GM18870 (cell line): ENCODE results near the gene FOLR3.
"Not testable (repeated sequence)": the region's sequence is repeated elsewhere in the genome, so short reads cannot be mapped to it uniquely, and the experiment has no call there.

ENCODE experiments used
- ATAC-seq: cut with Tn5 transposase; IDR thresholded peaks from one replicate; pipeline ENCODE4 v1.9.1; 2021; ENCODE audit warnings: moderate library complexity; ENCODE audit not compliant: unreplicated experiment

The FOLR3 gene

DNA sequence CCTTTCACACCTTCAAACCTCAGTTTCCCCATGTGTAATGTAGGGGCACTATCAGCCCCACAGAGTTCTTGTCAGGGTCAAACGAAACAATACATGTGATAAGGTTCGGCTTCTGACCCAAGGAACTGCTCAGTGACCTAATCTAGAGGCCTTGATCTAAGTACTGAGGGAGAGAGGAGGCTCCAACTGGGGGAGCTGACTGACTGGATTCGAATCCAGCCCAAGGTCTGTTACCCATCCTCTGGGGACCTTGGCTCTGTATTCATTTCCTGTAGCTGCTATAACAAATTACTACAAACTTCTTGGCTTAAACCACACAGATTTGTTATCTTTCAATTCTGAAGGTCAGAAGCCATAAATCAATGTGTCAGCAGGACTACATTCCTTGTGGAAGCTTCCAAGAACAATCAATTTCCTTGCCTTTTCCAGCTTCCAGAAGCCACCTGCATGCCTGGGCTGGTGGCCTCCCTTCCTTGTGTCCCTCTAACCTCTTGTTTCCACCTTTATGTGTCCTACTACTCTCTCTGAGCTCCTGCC, 12.3 kb upstream of the FOLR3 start:
- no peak for ATAC-seq

DNA sequence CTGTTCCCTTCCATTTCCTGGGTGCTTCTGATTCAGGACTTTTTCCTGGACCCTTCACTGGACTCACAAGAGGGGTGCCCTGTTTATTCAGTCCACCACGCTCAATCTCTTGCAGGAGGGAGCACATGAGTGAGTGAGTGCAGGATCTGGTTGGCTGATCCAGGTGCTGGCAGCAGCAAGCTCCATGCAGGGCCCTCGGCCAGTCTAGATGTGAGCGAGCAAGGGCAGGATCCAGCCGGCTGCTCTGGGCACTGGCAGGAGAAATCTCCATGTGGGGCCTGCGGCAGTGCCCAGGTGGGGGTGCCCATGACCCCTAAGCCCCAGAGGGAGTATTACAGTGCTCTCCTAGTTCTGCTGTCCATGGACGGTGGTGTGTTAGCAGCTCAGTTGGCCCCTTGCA, 11.5 kb upstream of the FOLR3 start:
- no peak for ATAC-seq

DNA sequence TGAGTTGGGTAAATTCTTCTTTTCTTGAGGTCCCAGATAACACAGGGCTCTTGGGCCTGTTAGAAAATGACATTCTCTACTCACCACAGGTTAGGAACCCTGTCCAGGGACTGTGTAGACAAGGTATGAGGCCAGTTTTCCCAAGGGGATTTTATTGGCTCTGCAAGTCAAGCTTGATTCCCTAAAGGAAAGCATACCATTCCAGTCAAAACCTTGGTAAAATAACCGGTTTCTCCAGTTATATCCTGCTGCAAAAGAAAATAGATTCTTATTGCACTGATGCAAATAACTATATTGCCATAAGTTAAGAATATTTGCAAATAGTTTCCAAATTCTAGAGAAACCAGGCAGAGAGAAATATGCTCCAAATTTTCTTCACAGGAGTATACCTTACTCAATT, 9.6 kb upstream of the FOLR3 start:
- ATAC-seq, result no peak

DNA sequence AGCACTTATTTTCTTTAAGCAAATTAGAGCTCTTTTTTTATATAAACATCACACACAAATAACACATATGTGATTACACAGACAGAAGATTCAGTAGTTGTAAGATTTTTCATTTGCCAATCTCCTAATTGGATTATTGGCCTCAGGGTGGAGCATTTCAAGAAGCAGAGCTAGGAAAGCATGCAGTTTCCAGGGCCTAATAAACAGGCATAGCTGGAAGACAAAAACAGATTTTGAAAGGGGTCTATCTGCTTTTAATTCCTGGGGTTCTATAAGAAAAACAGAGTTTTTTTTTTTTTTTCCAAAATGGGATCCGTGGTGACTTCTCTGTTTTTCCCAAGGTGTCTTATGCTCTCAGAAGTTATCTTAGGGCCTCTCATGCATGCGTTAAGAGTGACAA, 7.6 kb upstream of the FOLR3 start:
- ATAC-seq, result no peak

DNA sequence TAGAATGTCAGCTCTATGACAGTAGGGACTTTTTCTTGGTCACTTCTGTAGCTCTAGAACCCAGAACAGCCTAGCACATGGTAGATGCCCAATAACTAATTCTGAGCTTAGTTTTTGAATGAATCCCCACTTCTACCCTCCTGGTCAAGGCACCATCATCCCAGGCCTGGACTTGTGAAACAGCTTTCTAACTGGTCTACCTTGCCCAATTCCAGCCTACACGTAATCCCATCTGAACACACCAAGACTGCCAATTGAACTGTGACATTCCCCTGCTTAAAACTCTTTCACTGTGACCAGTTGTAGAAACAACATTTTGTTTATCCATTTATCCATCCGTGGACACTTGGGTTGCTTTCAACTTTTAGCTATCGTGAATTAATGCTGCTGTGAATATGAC, 6.1 kb upstream of the FOLR3 start:
- no peak for ATAC-seq

DNA sequence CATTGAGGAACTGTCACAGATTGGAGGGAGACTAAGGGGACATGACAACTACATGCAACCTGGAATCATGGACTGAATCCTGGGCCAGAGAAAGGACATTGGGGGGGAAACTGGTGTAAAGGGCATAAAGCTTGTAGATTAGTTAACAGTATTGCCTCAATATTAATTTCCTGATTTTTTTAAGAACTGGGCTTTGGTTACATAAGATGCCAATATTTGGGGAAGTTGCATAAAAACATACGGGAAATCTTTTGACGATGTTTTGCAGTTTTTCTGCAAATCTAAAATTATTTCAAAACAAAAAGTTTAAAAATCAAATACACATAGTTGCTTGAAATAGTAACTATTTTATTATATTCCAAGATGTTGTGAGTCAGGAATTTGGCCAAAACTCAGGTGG, 2.9 kb upstream of the FOLR3 start:
- no peak for ATAC-seq

DNA sequence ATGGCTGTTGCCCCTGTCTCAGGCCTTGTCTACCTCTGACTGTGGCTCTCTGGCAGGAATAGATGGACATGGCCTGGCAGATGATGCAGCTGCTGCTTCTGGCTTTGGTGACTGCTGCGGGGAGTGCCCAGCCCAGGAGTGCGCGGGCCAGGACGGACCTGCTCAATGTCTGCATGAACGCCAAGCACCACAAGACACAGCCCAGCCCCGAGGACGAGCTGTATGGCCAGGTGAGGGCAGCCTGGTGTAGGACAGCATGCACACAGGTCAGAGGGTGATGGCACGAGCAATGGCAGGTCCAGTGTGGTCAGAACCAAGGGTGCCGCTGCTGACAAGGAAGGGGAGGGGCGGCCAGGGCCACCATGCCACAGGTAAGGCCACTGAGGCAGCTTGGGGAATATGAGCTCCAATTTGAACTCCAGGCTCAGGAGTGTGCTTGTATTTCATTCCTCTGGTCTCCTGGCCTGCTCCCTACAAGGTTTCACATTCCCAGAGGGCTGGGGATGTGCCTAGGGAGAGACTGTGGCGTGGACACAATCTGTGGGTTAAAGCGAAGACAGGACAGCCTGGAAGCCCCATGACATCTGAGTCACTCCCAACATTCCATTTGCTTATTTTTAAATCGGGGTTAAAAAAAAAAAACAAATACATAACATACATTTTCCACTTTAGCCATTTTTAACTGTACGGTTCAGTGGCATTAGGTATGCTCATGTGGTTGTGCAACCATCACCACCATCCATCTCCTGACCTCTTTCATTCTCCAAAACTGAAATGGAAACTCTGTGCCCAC, 562 bp downstream of the FOLR3 start:
- no peak for ATAC-seq

DNA sequence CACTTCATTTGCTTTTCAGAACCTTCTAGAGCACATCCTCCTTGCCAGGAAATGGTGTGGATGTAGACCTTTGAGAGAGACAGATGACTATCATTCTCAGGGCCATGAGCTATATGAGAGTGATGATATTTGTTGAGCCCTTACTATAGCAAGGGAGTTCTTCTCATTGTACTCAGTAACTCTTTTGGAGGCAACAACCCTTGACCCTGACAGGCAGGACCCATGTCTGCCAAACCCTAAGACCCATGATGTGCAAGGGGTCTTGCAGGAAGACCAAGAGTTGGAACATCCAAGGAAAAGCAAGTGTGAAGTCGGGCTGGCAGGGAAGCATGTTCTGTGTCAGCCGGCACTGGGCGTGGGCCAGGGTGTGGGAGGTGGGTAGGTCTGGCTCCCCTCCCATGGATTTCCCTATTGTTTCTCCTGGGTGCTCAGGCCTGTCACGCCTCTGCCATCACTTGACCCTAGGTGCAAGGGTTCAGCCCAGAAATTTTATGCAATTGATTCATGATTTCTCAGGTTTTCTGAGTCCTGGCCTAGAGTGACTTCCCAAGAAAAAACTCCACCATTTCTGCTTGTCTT, 1.2 kb downstream of the FOLR3 start:
- no peak for ATAC-seq

DNA sequence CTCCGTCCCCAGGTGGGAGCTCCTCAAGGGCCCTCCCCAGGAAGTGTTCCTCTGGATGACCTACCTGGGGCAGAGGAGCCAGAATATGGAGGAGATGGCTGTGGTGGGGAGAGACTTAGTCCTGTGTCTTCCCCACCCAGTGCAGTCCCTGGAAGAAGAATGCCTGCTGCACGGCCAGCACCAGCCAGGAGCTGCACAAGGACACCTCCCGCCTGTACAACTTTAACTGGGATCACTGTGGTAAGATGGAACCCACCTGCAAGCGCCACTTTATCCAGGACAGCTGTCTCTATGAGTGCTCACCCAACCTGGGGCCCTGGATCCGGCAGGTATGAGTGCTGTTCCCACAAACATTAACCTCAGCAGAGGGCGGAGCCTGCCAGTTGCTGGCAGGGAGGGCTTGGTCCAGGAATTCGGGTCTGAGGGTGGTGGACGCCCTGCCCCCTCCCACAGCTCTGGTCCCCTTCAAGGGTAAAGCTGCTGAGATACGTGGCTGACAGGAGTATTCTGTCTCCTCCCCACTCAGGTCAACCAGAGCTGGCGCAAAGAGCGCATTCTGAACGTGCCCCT, 3.4 kb downstream of the FOLR3 start:
- no peak for ATAC-seq

DNA sequence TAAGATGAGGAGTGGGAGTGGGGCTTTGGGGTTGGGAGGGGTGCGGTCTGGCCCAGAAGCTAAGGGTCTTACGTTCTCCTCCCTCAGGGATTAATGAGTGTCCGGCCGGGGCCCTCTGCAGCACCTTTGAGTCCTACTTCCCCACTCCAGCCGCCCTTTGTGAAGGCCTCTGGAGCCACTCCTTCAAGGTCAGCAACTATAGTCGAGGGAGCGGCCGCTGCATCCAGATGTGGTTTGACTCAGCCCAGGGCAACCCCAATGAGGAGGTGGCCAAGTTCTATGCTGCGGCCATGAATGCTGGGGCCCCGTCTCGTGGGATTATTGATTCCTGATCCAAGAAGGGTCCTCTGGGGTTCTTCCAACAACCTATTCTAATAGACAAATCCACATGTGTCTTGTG, 4.0 kb downstream of the FOLR3 start:
- no peak for ATAC-seq

DNA sequence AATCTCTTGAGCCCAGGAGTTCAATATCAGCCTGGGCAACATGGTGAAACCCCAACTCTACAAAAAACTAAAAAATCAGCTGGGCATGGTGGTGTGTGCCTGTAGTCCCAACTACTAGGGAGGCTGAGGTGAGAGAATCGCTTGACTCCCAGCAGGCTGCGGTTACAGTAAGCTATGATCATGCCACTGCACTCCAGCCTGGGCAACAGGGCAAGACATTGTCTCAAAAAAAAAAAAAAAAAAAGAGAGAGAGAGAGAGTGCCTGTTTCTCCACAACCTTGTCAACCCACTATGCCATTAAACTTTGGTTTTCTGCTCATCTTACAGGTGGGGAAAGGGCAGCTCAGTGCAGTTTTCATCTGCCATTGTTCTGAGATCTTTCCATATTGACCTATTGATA, 5.1 kb downstream of the FOLR3 start:
- no peak for ATAC-seq

DNA sequence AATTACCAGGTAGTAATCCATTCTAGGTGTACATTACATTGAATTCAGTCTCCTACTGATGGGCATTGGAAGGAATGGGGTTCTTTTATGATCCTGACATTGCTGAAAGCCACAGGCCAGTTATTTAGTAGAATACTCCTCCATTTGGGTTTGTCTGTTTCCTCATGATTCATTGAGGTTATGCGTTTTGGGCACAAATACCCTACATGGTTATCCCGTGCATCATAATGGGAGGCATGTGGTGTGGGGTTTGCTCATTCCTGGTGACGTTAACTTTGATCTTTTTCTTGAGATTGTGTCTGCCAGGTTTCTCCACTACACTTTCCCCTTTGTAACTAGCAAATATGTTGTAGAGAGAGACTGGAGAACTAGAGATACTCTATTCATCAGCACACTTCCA, 5.5 kb downstream of the FOLR3 start:
- ATAC-seq, result no peak

DNA sequence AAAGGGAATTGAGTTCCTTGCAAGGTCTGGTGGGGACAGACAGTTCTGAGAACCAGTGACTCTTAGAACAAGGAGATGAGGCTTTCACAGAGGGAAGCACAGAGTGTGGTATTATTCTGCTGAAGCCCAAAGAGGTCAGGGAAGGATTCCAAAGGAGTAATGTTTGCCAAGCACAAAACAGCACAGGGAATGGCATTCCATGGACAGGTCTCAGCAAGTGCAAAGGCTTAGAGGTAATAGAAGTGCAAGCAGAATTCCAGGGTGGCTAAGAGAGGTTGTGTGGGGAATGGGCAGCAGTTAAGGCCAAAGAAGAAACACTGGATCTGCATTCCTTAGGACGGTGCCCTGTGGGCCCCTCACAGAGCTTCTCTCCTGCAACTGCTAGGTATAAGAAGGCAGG, 6.6 kb downstream of the FOLR3 start:
- ATAC-seq, result not testable (repeated sequence)

DNA sequence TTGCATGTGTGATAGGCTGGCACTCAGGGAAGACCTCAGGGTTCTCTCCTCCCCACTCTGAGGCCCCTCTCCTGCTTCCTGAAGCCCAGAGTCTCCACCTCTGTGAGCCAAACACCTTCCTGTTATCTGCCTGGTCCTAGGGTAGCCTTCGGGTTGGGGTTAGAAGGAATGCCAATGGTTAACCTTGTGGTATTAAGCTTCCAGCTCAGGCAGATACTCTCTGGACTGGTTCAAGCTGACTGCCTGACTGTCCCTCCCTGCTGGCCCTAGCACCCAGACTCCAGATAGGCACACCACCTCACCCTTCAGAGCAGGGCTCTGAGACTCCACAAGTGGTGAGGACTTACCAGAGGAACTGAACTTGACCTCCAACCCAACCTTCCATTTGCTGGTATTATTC, 7.0 kb downstream of the FOLR3 start:
- not testable (repeated sequence) for ATAC-seq

DNA sequence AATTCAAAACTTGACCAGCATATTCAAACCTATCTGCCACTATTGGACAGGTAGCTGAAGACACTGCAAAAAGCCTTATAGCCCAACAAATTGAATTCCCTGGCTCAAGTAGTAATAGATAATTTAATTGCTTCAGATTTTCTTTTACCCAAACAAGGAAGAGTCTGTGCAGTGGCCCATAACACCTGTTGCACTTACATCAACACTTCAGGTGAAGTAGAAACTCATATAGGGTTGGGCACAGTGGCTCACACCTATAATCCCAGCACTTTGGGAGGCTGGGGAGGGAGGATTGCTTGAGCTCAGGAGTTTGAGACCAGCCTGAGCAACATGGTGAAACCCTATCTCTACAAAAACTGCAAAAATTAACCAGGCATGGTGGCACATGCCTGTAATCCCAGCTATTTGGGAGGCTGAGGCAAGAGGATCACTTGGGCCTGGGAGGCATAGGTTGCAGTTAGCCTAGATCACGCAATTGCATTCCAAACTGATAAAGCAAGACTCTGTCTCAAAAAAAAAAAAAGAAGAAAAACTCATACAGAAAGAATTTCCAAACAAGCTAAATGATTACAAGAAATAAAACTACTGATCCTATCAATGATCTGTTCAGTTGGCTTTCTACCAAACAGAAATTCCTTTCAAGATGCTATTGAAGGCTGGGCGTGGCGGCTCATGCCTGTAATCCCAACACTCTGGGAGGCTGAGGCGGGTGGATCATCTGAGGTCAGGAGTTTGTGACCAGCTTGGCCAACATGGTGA, 9.5 kb downstream of the FOLR3 start:
- ATAC-seq, result no peak

DNA sequence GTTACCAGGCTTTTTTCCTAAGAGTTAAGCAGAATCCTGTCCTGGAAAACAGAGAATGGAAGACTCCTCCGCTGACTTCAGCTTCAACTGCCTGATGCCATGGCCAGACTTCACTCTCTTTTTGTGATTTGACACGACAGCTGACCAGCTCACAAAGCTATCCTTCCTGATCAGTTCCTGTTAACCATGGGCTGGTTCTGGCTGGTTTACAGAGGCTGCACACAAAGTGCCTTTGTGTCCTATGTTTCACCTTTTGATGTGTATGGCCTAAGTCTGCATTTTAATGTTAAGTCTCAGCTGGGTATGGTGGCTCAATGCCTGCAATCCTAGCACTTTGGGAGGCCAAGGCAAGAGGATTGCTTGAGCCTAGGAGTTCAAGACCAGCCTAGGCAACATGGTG, 11.1 kb downstream of the FOLR3 start:
- no peak for ATAC-seq

DNA sequence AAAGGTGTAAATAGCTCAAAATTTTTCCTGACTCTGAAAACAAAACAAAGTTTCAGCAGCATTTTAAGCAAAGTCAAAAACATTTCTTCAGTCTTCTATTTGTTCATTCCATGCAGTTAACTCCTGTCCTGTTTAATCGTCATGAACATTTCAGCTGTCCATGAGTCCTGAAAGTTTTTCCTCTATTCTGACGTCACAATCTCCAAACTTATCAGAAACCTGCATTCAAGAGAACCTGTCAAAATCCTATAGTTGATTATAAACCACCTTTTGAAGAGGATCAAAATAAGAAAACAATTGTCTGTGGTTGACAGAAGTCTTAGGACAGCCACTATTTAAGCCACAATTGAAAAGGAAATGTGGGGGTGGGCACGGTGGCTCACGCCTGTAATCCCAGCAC, 15.4 kb downstream of the FOLR3 start:
- ATAC-seq, result no peak

DNA sequence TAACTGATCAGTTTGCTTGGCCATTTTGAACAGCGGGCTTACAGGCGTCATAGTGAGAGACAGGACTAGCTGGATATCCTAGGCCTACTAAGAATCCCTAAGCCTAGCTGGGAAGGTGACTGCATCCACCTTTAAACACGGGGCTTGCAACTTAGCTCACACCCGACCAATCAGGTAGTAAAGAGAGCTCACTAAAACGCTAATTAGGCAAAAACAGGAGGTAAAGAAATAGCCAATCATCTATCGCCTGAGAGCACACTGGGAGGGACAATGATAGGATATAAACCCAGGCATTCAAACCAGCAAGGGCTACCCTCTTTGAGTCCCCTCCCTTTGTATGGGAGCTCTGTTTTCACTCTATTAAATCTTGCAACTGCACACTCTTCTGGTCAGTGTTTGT, 18.3 kb downstream of the FOLR3 start:
- ATAC-seq, result not testable (repeated sequence)

DNA sequence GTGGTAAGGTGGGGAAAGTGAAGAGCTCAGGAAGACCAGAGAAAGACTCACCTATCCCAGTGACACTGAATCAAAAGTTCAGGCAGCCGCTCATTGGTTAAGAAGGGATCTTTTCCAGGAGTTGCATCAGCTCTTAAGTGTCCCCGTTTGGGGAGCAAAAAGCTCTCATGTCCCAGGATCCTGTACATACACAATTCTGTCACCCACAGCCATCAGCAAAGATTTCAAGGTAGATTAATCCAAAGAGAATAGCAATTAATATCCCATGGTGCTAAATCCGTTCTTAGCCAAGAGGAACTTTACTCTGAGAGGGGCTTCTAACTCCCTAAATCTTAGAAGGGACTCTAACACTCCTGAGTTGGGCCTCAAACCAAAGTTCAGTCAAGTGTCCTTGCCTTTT, 19.3 kb downstream of the FOLR3 start:
- ATAC-seq, result no peak

DNA sequence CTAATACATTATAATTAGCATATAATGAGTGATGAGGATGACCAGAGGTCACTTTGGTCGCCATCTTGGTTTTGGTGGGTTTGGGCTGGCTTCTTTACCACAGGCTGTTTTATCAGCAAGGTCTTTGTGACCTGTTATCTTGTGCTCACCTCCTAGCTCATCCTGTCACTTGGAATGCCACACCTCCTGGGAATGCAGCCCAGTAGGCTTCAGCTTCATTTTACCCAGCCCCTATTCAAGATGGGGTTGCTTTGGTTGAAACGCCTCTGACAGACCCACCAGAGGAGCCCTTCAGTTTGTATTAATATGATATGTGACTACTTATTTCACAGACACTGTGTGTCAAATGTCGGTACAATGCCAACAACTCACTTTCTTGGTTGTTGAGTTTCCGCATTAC, 20.2 kb downstream of the FOLR3 start:
- ATAC-seq, result no peak

DNA sequence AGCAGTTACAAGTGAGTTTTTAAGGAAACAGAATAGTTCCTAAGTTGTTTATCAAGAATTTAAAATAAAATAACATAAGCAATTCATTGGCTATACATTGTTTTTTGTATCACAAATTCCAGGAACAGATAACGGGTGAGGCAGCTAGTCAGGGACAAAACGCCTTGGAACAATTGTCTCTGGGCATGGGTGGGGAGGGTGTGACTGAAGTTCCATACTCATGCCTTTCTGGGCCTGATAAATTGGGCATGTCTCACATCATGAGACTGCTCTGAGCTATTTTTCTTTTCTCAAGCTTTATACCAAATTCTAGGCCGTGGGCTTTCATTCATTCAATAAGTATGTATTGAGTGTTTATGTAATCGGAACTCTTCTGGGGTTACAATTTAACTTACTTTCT, 21.6 kb downstream of the FOLR3 start:
- ATAC-seq, result no peak

DNA sequence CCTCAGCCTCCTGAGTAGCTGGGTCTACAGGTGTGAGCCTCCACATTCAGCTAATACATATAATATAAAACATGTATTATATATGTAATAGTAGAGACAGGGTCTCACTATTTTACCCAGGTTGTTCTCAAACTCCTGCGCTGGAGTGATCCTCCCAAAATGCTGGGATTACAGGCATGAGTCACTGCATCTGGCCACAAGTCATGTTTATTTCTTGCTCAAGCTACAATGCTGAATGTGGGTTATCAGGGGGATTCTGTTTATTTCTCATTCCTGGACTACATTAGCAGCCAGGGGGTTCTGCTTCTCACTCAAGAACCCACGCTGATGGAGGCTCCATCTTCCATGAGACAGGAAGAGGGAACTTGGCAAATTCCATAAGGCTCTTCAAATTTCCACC, 24.8 kb downstream of the FOLR3 start:
- no peak for ATAC-seq
